Fibroblast of lung (primary cell): ENCODE results near the gene TMTC2.

Experiments used
- EZH2 ChIP-seq: IDR thresholded peaks from 2 replicates; pipeline ENCODE4 v1.5.1; 2012; ENCODE audit warnings: low read length, control low read depth, mild to moderate bottlenecking; ENCODE audit errors: missing control alignments
- TF ChIP-seq, protein P1 (sequence below), 2 donors: IDR thresholded peaks in 1 of 2; conservative IDR thresholded peaks in 1 of 2; 1 replicate in 1 of 2; 2 replicates in 1 of 2; pipeline ENCODE4 v1.5.1; 2011 to 2012; ENCODE audit warnings: low read length in 2 of 2, control low read depth in 1 of 2, inconsistent platforms in 1 of 2, low read depth in 1 of 2, mild to moderate bottlenecking in 1 of 2

DNA sequence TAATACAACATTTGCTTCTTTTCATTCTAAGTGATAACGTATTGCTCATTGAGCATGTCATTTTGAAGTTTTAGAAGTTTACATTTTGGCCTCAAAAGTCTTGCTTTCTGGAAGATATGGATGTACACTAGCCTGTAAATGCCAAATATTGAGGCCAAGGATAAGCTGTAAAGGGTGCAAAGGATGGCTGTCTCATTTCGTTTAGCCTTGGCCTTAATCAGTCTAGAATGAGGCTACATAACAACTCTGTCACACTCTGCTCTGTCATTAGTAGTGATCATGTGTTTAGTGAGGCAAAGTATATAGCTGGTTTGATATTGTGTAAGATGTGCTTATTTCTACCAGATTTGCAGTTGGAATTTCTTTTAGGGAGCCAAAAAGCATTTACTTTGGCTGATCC lies 344.5 kb downstream of the TMTC2 start:
- TF ChIP-seq, protein P1, sequence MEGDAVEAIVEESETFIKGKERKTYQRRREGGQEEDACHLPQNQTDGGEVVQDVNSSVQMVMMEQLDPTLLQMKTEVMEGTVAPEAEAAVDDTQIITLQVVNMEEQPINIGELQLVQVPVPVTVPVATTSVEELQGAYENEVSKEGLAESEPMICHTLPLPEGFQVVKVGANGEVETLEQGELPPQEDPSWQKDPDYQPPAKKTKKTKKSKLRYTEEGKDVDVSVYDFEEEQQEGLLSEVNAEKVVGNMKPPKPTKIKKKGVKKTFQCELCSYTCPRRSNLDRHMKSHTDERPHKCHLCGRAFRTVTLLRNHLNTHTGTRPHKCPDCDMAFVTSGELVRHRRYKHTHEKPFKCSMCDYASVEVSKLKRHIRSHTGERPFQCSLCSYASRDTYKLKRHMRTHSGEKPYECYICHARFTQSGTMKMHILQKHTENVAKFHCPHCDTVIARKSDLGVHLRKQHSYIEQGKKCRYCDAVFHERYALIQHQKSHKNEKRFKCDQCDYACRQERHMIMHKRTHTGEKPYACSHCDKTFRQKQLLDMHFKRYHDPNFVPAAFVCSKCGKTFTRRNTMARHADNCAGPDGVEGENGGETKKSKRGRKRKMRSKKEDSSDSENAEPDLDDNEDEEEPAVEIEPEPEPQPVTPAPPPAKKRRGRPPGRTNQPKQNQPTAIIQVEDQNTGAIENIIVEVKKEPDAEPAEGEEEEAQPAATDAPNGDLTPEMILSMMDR (conservative IDR thresholded peaks at IDR 0.05 in 1 of 2, IDR thresholded peaks at IDR 0.05 in 1 of 2; ENCODE audit: low read depth in 1 of 2, low read length in 2 of 2), result no peak
- no peak for TF ChIP-seq EZH2
